Uterus (tissue), 4 donors: ENCODE data around the gene LIMCH1. TPM values are rescaled to one million over a fixed set of nuclear protein-coding genes. Genes with fewer than 3 reads are reported as not detected.
"Not testable (repeated sequence)": the region's sequence is repeated elsewhere in the genome, so short reads cannot be mapped to it uniquely, and the experiment has no call there.

Experiments
- DNase-seq, 2 donors: peaks; one replicate each; pipeline ENCODE4 v3.0.0-alpha.2; 2019 to 2020
- H3K27ac ChIP-seq, 2 donors: fragments of 200-600 bp; sonication (generic); 1 replicate in 1 of 2; 2 replicates in 1 of 2; pipeline ENCODE4 v1.5.1; 2016 to 2018
- H3K27me3 ChIP-seq, 2 donors: fragments of 200-600 bp; sonication (generic); one replicate each; pipeline ENCODE4 v1.5.1; 2018 to 2019; ENCODE audit warnings: control low read depth in 1 of 2
- H3K36me3 ChIP-seq, 2 donors: fragments of 200-600 bp; sonication (generic); one replicate each; pipeline ENCODE4 v1.5.1; 2019; ENCODE audit warnings: control low read depth in 1 of 2
- H3K4me1 ChIP-seq, 2 donors: fragments of 200-600 bp; sonication (generic); one replicate each; pipeline ENCODE4 v1.5.1; 2018 to 2019; ENCODE audit warnings: control low read depth in 1 of 2
- H3K4me3 ChIP-seq, 2 donors: fragments of 200-600 bp; sonication (generic); 1 replicate in 1 of 2; 2 replicates in 1 of 2; pipeline ENCODE4 v1.5.1; 2018 to 2019; ENCODE audit warnings: mild to moderate bottlenecking in 1 of 2
- H3K9me3 ChIP-seq, 2 donors: fragments of 200-600 bp; sonication (generic); one replicate each; pipeline ENCODE4 v1.5.1; 2019; ENCODE audit warnings: control low read depth in 1 of 2
- CTCF ChIP-seq, 4 experiments: fragments of 200-600 bp in 2 of 4; fragments of 450-650 bp in 2 of 4; sonication (generic) in 2 of 4; IDR thresholded peaks; one replicate each; pipeline ENCODE4 v1.5.1; 2016 to 2019; ENCODE audit warnings: antibody characterized with exemption in 4 of 4, mild to moderate bottlenecking in 2 of 4, moderate library complexity in 1 of 4
- POLR2A ChIP-seq, 2 donors: fragments of 450-650 bp; IDR thresholded peaks; one replicate each; pipeline ENCODE4 v1.6.1; 2016; ENCODE audit warnings: antibody characterized with exemption in 2 of 2, mild to moderate bottlenecking in 1 of 2, moderate library complexity in 1 of 2
- intact Hi-C: fragments of 100-400 bp; cut with DNase I; formaldehyde crosslinking; loops from one replicate; pipeline ENCODE4 v1.15.1; 2023; ENCODE audit warnings: low total_unique reads
- total RNA-seq, 4 donors: library from RNA; depleted of rRNA in 3 of 4; stranded (reverse); fragments of >200 nt in 3 of 4; gene quantifications; one replicate each; pipeline versions ENCODE4 v1.1.0 to v1.2.4, GENCODE V29; 2014 to 2023
- donor health status: DM: yes; HTN: yes; CAD: no.

Gene LIMCH1
- total RNA-seq, 4 donors from 2014 or later: 12.9 to 49.5 (median 28.2) TPM

- no peaks in the 10 kb centered on the region for H3K9me3 ChIP-seq
- no peaks in the 10 kb centered on the region for H3K4me1 ChIP-seq
- H3K4me3 ChIP-seq: no peak overlapping the region
- no peaks in the 10 kb centered on the region for H3K27me3 ChIP-seq
- no peak for DNase-seq
- TF ChIP-seq POLR2A (IDR thresholded peaks at IDR 0.05) (no peak), CTCF (IDR thresholded peaks at IDR 0.05) (no peak)
- no peaks in the 10 kb centered on the region for H3K36me3 ChIP-seq
- no peak overlapping the region for H3K27ac ChIP-seq
- intact Hi-C loops: no loop called here
Measured at GRCh38 chr4:41647383-41647782, 109.4 kb downstream of the LIMCH1 start.

GRCh38 chr4:41651150-41651549, 113.2 kb downstream of the LIMCH1 start:
- not testable (repeated sequence) for H3K27ac ChIP-seq, H3K36me3 ChIP-seq, H3K4me3 ChIP-seq

GRCh38 chr4:41652971-41653370, 115.0 kb downstream of the LIMCH1 start:
- H3K4me3 ChIP-seq: no peak overlapping the region
- no peak for DNase-seq
- intact Hi-C loops: no loop called here
- no peaks in the 10 kb centered on the region for H3K27me3 ChIP-seq
- no peaks in the 10 kb centered on the region for H3K9me3 ChIP-seq
- TF ChIP-seq CTCF (IDR thresholded peaks at IDR 0.05): no peak
- H3K36me3 ChIP-seq: no peaks in the 10 kb centered on the region
- H3K4me1 ChIP-seq: no peaks in the 10 kb centered on the region
- no peak overlapping the region for H3K27ac ChIP-seq

More at GRCh38 chr4:41651150-41651549, 113.2 kb downstream of the LIMCH1 start:
- intact Hi-C loops, H3K4me1 ChIP-seq, DNase-seq, H3K27me3 ChIP-seq, H3K9me3 ChIP-seq: not testable (repeated sequence)

GRCh38 chr4:41653523-41653922, 115.6 kb downstream of the LIMCH1 start:
- Histone ChIP-seq H3K4me1 (no peaks in the 10 kb centered on the region), H3K27ac (no peak overlapping the region), H3K9me3 (no peaks in the 10 kb centered on the region), H3K4me3 (no peak overlapping the region), H3K36me3 (no peaks in the 10 kb centered on the region), H3K27me3 (no peaks in the 10 kb centered on the region)
- no peak for DNase-seq
- intact Hi-C loops: no loop called here
- TF ChIP-seq POLR2A (IDR thresholded peaks at IDR 0.05) (no peak), CTCF (IDR thresholded peaks at IDR 0.05) (no peak)

GRCh38 chr4:41655177-41655576, 117.2 kb downstream of the LIMCH1 start:
- H3K27ac ChIP-seq: no peak overlapping the region
- H3K4me1 ChIP-seq: no peaks in the 10 kb centered on the region
- intact Hi-C loops: no loop called here
- H3K4me3 ChIP-seq: no peak overlapping the region
- H3K36me3 ChIP-seq: no peaks in the 10 kb centered on the region
- no peaks in the 10 kb centered on the region for H3K27me3 ChIP-seq
- DNase-seq: no peak
- no peaks in the 10 kb centered on the region for H3K9me3 ChIP-seq
- no peak for TF ChIP-seq POLR2A (IDR thresholded peaks at IDR 0.05)
- TF ChIP-seq CTCF (IDR thresholded peaks at IDR 0.05): no peak

GRCh38 chr4:41656106-41656505, 118.1 kb downstream of the LIMCH1 start:
- no peak for DNase-seq
- TF ChIP-seq CTCF (IDR thresholded peaks at IDR 0.05) (no peak), POLR2A (IDR thresholded peaks at IDR 0.05) (no peak)
- H3K4me3 ChIP-seq: no peak overlapping the region
- no peaks in the 10 kb centered on the region for H3K36me3 ChIP-seq
- H3K27me3 ChIP-seq: no peaks in the 10 kb centered on the region
- intact Hi-C loops: no loop called here
- H3K27ac ChIP-seq: no peak overlapping the region
- H3K9me3 ChIP-seq: no peaks in the 10 kb centered on the region
- H3K4me1 ChIP-seq: no peaks in the 10 kb centered on the region
